Liver (tissue), 9 donors: ENCODE results near the gene RAB2B. TPM values are rescaled to one million over a fixed set of nuclear protein-coding genes. Genes with fewer than 3 reads are reported as not detected.

ENCODE experiments used
- DNase-seq: peaks from one replicate; pipeline ENCODE4 v3.0.0-alpha.2; 2017; ENCODE audit warnings: low spot score
- H3K27ac ChIP-seq, 2 donors: one replicate each; pipeline ENCODE4 v1.7.0; 2013; ENCODE audit warnings: inconsistent platforms in 2 of 2, low read length in 2 of 2, control low read depth in 1 of 2, low read depth in 1 of 2, mild to moderate bottlenecking in 1 of 2
- H3K27me3 ChIP-seq, 4 donors: one replicate each; pipeline versions ENCODE4 v1.6.1 to v1.7.0; 2013; ENCODE audit warnings: low read length in 3 of 4, inconsistent platforms in 1 of 4, mild to moderate bottlenecking in 1 of 4, moderate library complexity in 1 of 4; ENCODE audit not compliant: control insufficient read depth in 4 of 4, insufficient read depth in 4 of 4
- H3K36me3 ChIP-seq, 4 donors: one replicate each; pipeline versions ENCODE4 v1.6.1 to v1.7.0; 2013; ENCODE audit warnings: low read length in 3 of 4, mild to moderate bottlenecking in 3 of 4, low read depth in 1 of 4, moderate library complexity in 1 of 4; ENCODE audit not compliant: control insufficient read depth in 4 of 4, insufficient read depth in 3 of 4
- H3K4me1 ChIP-seq, 4 donors: one replicate each; pipeline versions ENCODE4 v1.6.1 to v1.7.0; 2013; ENCODE audit warnings: low read length in 3 of 4, mild to moderate bottlenecking in 3 of 4, moderate library complexity in 1 of 4; ENCODE audit not compliant: control insufficient read depth in 4 of 4, insufficient read depth in 4 of 4
- H3K4me3 ChIP-seq, 3 donors: one replicate each; pipeline versions ENCODE4 v1.6.1 to v1.7.0; 2013; ENCODE audit warnings: low read length in 3 of 3, control low read depth in 1 of 3, low read depth in 1 of 3, mild to moderate bottlenecking in 1 of 3
- H3K9ac ChIP-seq, 2 donors: one replicate each; pipeline ENCODE4 v1.7.0; 2013; ENCODE audit warnings: low read length in 2 of 2, mild to moderate bottlenecking in 2 of 2, moderate library complexity in 2 of 2, control low read depth in 1 of 2, low read depth in 1 of 2
- H3K9me3 ChIP-seq, 4 donors: one replicate each; pipeline versions ENCODE4 v1.6.1 to v1.7.0; 2013; ENCODE audit warnings: low read length in 3 of 4; ENCODE audit not compliant: control insufficient read depth in 4 of 4
- ATF3 ChIP-seq: IDR thresholded peaks from 2 replicates; pipeline ENCODE4 v1.6.1; 2016; ENCODE audit warnings: antibody characterized with exemption
- EGR1 ChIP-seq, 2 donors: IDR thresholded peaks; 2 replicates each; pipeline ENCODE4 v1.6.1; 2016 to 2018; ENCODE audit warnings: antibody characterized with exemption in 2 of 2, low read depth in 2 of 2
- FOXA1 ChIP-seq: IDR thresholded peaks from 2 replicates; pipeline ENCODE4 v1.6.1; 2016; ENCODE audit warnings: antibody characterized with exemption
- FOXA2 ChIP-seq: IDR thresholded peaks from 2 replicates; pipeline ENCODE4 v1.6.1; 2016; ENCODE audit warnings: antibody characterized with exemption
- GABPA ChIP-seq, 2 donors: IDR thresholded peaks in 1 of 2; conservative IDR thresholded peaks in 1 of 2; 2 replicates each; pipeline ENCODE4 v1.6.1; 2016; ENCODE audit warnings: antibody characterized with exemption in 2 of 2, mild to moderate bottlenecking in 1 of 2, moderate library complexity in 1 of 2
- HNF4A ChIP-seq, 2 donors: conservative IDR thresholded peaks; 2 replicates each; pipeline ENCODE4 v1.6.1; 2016; ENCODE audit warnings: antibody characterized with exemption in 2 of 2, mild to moderate bottlenecking in 2 of 2
- HNF4G ChIP-seq: IDR thresholded peaks from 2 replicates; pipeline ENCODE4 v1.6.1; 2016; ENCODE audit warnings: antibody characterized with exemption
- JUND ChIP-seq, 2 donors: IDR thresholded peaks; 2 replicates each; pipeline ENCODE4 v1.6.1; 2016; ENCODE audit warnings: antibody characterized with exemption in 2 of 2
- NR2F2 ChIP-seq: IDR thresholded peaks from 2 replicates; pipeline ENCODE4 v1.6.1; 2016; ENCODE audit warnings: antibody characterized with exemption
- RAD21 ChIP-seq, 2 donors: IDR thresholded peaks; 2 replicates each; pipeline ENCODE4 v1.6.1; 2016; ENCODE audit warnings: antibody characterized with exemption in 2 of 2, mild to moderate bottlenecking in 2 of 2
- REST ChIP-seq: IDR thresholded peaks from 2 replicates; pipeline ENCODE4 v1.6.1; 2016; ENCODE audit warnings: antibody characterized with exemption, mild to moderate bottlenecking
- RXRA ChIP-seq, 2 donors: IDR thresholded peaks; 2 replicates each; pipeline ENCODE4 v1.6.1; 2017 to 2018; ENCODE audit warnings: antibody characterized with exemption in 2 of 2, mild to moderate bottlenecking in 1 of 2
- SP1 ChIP-seq: IDR thresholded peaks from 2 replicates; pipeline ENCODE4 v1.6.1; 2018; ENCODE audit warnings: antibody characterized with exemption, mild to moderate bottlenecking
- TAF1 ChIP-seq: conservative IDR thresholded peaks from 2 replicates; pipeline ENCODE4 v1.6.1; 2016; ENCODE audit warnings: antibody characterized with exemption, mild to moderate bottlenecking
- YY1 ChIP-seq: IDR thresholded peaks from 2 replicates; pipeline ENCODE4 v1.6.1; 2016; ENCODE audit warnings: antibody characterized with exemption, mild to moderate bottlenecking
- WGBS: extraction: QIAGEN DNeasy Blood & Tissue Kit; methylation state at CpG from one replicate; pipeline ENCODE4 v1.1.7; 2013; 5-methylcytosine and 5-hydroxymethylcytosine counted together
- polyA plus RNA-seq, 2 donors: library from polyadenylated mRNA; stranded (reverse) in 1 of 2; unstranded in 1 of 2; fragments of 200-250 nt in 1 of 2; fragments of >200 nt in 1 of 2; fragmentation: Nextera tagmentation in 1 of 2; extraction: Ambion mirVana in 1 of 2; gene quantifications; one replicate each; pipeline versions ENCODE4 v1.2.1 to v1.2.3, GENCODE V29; 2013 to 2015
- total RNA-seq, 2 donors: library from RNA; depleted of rRNA; stranded (reverse); fragments of >200 nt; gene quantifications; one replicate each; pipeline ENCODE4 v1.2.3, GENCODE V29; 2014
- TF ChIP-seq, protein P1 (sequence below): IDR thresholded peaks from 2 replicates; pipeline ENCODE4 v1.6.1; 2016; ENCODE audit warnings: antibody characterized with exemption
- TF ChIP-seq, protein P2 (sequence below): IDR thresholded peaks from 2 replicates; pipeline ENCODE4 v1.6.1; 2016; ENCODE audit warnings: antibody characterized with exemption
- TF ChIP-seq, protein P3 (sequence below): fragments of 150-350 bp; IDR thresholded peaks from 2 replicates; pipeline ENCODE4 v1.5.1; 2017; ENCODE audit warnings: improper control_type of control experiment, low read depth, low read length; ENCODE audit not compliant: missing input control
- donor health status: healthy.
- donor health status: healthy.
- donor health status: healthy.
- donor health status: healthy.
- donor health status: healthy.

Gene RAB2B
- total and polyA plus RNA-seq, 4 donors, result 4.2 to 60.9 (median 10.4) TPM

DNA sequence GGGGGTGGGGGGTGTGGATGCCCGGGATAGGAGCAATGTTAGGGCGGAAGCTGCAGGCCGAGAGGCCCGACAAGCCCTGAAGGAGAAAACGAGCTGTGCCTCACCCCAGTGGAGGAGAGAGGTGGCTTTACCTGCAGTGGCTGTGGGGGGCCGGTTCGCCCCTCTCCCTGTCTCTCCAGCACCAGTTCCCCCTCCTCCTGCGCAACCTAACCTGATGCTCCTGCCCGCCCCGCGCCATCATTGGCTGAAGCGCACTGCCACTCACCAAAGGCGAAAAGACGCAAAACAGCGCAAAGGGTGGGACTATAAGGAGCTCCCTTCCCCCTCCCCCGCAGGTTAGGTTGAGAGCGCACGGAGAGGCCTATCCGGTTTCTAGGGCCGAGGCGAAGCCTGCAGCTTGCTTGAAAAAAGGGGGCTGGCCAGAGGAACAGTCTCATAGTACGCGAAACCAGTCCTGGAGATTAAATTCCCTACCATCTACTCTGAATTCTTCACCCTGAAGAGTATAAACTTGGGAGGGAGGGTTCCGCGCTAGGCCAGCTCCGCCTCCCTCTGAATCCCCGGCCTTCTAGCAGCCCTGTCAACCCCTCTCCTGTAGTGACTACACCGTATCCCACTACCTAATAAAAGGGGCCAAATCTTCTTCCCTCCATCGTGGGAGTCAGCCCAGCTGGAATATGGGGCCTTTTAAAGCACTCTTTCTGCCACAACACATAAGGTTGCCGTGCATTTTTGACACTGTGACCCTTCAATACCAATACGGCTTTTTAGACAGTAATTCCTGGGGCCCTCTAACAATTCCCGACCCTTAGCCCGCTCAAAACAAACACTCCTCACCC is 39.5 kb downstream of the RAB2B start:
- no peaks in the 10 kb centered on the region for H3K9me3 ChIP-seq
- peak overlapping the region; percentile 84 to 85 for H3K27ac ChIP-seq
- WGBS, result 4% methylated on average over 33 of the region's 33 CpGs
- H3K36me3 ChIP-seq, result peaks cover 0 to 1% (median 0%) of the 10 kb centered on the region in 4 donors
- H3K4me1 ChIP-seq, result peaks cover 2 to 21% (median 14%) of the 10 kb centered on the region in 4 donors
- peak overlapping the region; percentile 84 to 99 (median 90) for H3K4me3 ChIP-seq
- H3K9ac ChIP-seq, result peak overlapping the region; percentile 90 to 95
- peak; percentile 99 for DNase-seq
- no peak for TF ChIP-seq JUND (IDR thresholded peaks at IDR 0.05)
- no peak for TF ChIP-seq TAF1
- TF ChIP-seq, protein P1, sequence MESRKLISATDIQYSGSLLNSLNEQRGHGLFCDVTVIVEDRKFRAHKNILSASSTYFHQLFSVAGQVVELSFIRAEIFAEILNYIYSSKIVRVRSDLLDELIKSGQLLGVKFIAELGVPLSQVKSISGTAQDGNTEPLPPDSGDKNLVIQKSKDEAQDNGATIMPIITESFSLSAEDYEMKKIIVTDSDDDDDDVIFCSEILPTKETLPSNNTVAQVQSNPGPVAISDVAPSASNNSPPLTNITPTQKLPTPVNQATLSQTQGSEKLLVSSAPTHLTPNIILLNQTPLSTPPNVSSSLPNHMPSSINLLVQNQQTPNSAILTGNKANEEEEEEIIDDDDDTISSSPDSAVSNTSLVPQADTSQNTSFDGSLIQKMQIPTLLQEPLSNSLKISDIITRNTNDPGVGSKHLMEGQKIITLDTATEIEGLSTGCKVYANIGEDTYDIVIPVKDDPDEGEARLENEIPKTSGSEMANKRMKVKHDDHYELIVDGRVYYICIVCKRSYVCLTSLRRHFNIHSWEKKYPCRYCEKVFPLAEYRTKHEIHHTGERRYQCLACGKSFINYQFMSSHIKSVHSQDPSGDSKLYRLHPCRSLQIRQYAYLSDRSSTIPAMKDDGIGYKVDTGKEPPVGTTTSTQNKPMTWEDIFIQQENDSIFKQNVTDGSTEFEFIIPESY, result no peak
- TF ChIP-seq YY1, result peak; percentile 54
- TF ChIP-seq NR2F2, result no peak
- TF ChIP-seq, protein P2, sequence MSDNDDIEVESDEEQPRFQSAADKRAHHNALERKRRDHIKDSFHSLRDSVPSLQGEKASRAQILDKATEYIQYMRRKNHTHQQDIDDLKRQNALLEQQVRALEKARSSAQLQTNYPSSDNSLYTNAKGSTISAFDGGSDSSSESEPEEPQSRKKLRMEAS, result no peak
- TF ChIP-seq, protein P3, sequence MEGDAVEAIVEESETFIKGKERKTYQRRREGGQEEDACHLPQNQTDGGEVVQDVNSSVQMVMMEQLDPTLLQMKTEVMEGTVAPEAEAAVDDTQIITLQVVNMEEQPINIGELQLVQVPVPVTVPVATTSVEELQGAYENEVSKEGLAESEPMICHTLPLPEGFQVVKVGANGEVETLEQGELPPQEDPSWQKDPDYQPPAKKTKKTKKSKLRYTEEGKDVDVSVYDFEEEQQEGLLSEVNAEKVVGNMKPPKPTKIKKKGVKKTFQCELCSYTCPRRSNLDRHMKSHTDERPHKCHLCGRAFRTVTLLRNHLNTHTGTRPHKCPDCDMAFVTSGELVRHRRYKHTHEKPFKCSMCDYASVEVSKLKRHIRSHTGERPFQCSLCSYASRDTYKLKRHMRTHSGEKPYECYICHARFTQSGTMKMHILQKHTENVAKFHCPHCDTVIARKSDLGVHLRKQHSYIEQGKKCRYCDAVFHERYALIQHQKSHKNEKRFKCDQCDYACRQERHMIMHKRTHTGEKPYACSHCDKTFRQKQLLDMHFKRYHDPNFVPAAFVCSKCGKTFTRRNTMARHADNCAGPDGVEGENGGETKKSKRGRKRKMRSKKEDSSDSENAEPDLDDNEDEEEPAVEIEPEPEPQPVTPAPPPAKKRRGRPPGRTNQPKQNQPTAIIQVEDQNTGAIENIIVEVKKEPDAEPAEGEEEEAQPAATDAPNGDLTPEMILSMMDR, result no peak
- TF ChIP-seq EGR1 (IDR thresholded peaks at IDR 0.05; ENCODE audit: low read depth in 2 of 2), result no peak
- TF ChIP-seq HNF4G, result no peak
- TF ChIP-seq SP1, result peak; percentile 89
- TF ChIP-seq REST, result no peak
- TF ChIP-seq FOXA1, result no peak
- peak in 1 of 2 donors; percentile 27 for TF ChIP-seq RXRA (IDR thresholded peaks at IDR 0.05)
- TF ChIP-seq GABPA (IDR thresholded peaks at IDR 0.05 in 1 of 2, conservative IDR thresholded peaks at IDR 0.05 in 1 of 2), result peak in 1 of 2 donors; percentile 79
- peak in 1 of 2 donors; percentile 47 for TF ChIP-seq RAD21 (IDR thresholded peaks at IDR 0.05)
- peak in 1 of 2 donors; percentile 4 for TF ChIP-seq HNF4A (conservative IDR thresholded peaks at IDR 0.05)
- TF ChIP-seq FOXA2, result no peak
- TF ChIP-seq ATF3, result no peak
- H3K27me3 ChIP-seq, result no peaks in the 10 kb centered on the region
